ENCODE measurements around the gene RHBDF2. TPM values are rescaled to one million over a fixed set of nuclear protein-coding genes. Genes with fewer than 3 reads are reported as not detected.
A peak's percentile ranks its signal among the peaks of the same experiment; 100 is the strongest.

Gene RHBDF2
- total and polyA plus RNA-seq, 2 experiments from 2014 or later, result 8.7 to 18.7 TPM

GRCh38 chr17:76451506-76451905 lies 49.7 kb downstream of the RHBDF2 start:
- no peak for DNase-seq (ENCODE audit: low read depth in 1 of 2, low spot score in 1 of 2)
- TF ChIP-seq CTCF (IDR thresholded peaks at IDR 0.05; ENCODE audit: low read depth, low read length), result no peak
- H3K4me1 ChIP-seq (ENCODE audit: low read depth), result peaks cover 38% of the 10 kb centered on the region
- H3K27ac ChIP-seq, result no peak overlapping the region
- H3K9me3 ChIP-seq (ENCODE audit: low read depth), result no peaks in the 10 kb centered on the region
- peak overlapping the region; percentile 82 for H3K4me3 ChIP-seq
- no peaks in the 10 kb centered on the region for H3K36me3 ChIP-seq
- H3K27me3 ChIP-seq, result no peaks in the 10 kb centered on the region

- no peak for TF ChIP-seq CTCF (IDR thresholded peaks at IDR 0.05; ENCODE audit: low read depth, low read length)
- peak overlapping the region; percentile 82 for H3K27ac ChIP-seq
- H3K4me3 ChIP-seq, result no peak overlapping the region
- H3K27me3 ChIP-seq, result no peaks in the 10 kb centered on the region
- H3K4me1 ChIP-seq (ENCODE audit: low read depth), result peaks cover 55% of the 10 kb centered on the region
- no peaks in the 10 kb centered on the region for H3K9me3 ChIP-seq (ENCODE audit: low read depth)
- H3K36me3 ChIP-seq, result no peaks in the 10 kb centered on the region
- DNase-seq (ENCODE audit: low read depth in 1 of 2, low spot score in 1 of 2), result no peak
Observed at GRCh38 chr17:76449126-76449525, 52.1 kb downstream of the RHBDF2 start.

- DNase-seq (ENCODE audit: low read depth in 1 of 2, low spot score in 1 of 2), result peak in 1 of 2 donors; percentile 49
- H3K4me3 ChIP-seq, result no peak overlapping the region
- H3K4me1 ChIP-seq (ENCODE audit: low read depth), result peaks cover 55% of the 10 kb centered on the region
- H3K27ac ChIP-seq, result peak overlapping the region; percentile 82
- TF ChIP-seq CTCF (IDR thresholded peaks at IDR 0.05; ENCODE audit: low read depth, low read length), result no peak
- no peaks in the 10 kb centered on the region for H3K27me3 ChIP-seq
- no peaks in the 10 kb centered on the region for H3K36me3 ChIP-seq
- H3K9me3 ChIP-seq (ENCODE audit: low read depth), result no peaks in the 10 kb centered on the region
Observed at GRCh38 chr17:76447931-76448652, 53.1 kb downstream of the RHBDF2 start.

- Histone ChIP-seq H3K9me3 (ENCODE audit: low read depth) (no peaks in the 10 kb centered on the region), H3K36me3 (no peaks in the 10 kb centered on the region), H3K4me1 (ENCODE audit: low read depth) (peaks cover 59% of the 10 kb centered on the region), H3K27me3 (no peaks in the 10 kb centered on the region), H3K4me3 (no peak overlapping the region), H3K27ac (peak overlapping the region; percentile 82)
- no peak for TF ChIP-seq CTCF (IDR thresholded peaks at IDR 0.05; ENCODE audit: low read depth, low read length)
- DNase-seq (ENCODE audit: low read depth in 1 of 2, low spot score in 1 of 2), result peak; percentile 79 to 81
Observed at GRCh38 chr17:76446449-76447231, 54.6 kb downstream of the RHBDF2 start.

- Histone ChIP-seq H3K36me3 (no peaks in the 10 kb centered on the region), H3K27ac (peak overlapping the region; percentile 82), H3K9me3 (ENCODE audit: low read depth) (no peaks in the 10 kb centered on the region), H3K4me1 (ENCODE audit: low read depth) (peaks cover 60% of the 10 kb centered on the region), H3K27me3 (no peaks in the 10 kb centered on the region), H3K4me3 (no peak overlapping the region)
- no peak for DNase-seq (ENCODE audit: low read depth in 1 of 2, low spot score in 1 of 2)
- TF ChIP-seq CTCF (IDR thresholded peaks at IDR 0.05; ENCODE audit: low read depth, low read length), result no peak
Observed at GRCh38 chr17:76445697-76446448, 55.4 kb downstream of the RHBDF2 start.

All from cardiac muscle cell (in vitro differentiated cells and primary cell).